ENCODE results near the gene TENM4.

TENM4 gene

DNA sequence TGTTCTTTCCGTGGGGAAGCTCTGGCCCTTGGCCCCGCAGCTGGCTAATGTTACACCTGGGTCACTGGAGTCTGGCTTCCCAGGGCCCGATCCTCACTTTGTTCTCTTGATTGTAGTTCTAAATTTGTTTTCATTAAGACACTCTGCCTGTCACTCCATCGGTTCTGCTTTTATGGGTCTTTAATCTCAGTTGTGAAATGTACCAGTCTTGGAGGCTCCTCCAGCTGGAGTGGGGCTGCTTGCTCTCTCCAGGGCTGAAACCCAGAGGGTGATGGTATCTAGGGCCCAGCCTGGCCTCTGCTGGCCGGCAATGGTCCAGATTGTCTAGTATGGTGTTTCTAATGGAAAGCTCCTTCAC, 352.9 kb downstream of the TENM4 start:
- TF ChIP-seq, protein P1, sequence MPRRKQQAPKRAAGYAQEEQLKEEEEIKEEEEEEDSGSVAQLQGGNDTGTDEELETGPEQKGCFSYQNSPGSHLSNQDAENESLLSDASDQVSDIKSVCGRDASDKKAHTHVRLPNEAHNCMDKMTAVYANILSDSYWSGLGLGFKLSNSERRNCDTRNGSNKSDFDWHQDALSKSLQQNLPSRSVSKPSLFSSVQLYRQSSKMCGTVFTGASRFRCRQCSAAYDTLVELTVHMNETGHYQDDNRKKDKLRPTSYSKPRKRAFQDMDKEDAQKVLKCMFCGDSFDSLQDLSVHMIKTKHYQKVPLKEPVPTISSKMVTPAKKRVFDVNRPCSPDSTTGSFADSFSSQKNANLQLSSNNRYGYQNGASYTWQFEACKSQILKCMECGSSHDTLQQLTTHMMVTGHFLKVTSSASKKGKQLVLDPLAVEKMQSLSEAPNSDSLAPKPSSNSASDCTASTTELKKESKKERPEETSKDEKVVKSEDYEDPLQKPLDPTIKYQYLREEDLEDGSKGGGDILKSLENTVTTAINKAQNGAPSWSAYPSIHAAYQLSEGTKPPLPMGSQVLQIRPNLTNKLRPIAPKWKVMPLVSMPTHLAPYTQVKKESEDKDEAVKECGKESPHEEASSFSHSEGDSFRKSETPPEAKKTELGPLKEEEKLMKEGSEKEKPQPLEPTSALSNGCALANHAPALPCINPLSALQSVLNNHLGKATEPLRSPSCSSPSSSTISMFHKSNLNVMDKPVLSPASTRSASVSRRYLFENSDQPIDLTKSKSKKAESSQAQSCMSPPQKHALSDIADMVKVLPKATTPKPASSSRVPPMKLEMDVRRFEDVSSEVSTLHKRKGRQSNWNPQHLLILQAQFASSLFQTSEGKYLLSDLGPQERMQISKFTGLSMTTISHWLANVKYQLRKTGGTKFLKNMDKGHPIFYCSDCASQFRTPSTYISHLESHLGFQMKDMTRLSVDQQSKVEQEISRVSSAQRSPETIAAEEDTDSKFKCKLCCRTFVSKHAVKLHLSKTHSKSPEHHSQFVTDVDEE (CRISPR knock-in tag; IDR thresholded peaks at IDR 0.05) = no peak
- TF ChIP-seq, protein P2, sequence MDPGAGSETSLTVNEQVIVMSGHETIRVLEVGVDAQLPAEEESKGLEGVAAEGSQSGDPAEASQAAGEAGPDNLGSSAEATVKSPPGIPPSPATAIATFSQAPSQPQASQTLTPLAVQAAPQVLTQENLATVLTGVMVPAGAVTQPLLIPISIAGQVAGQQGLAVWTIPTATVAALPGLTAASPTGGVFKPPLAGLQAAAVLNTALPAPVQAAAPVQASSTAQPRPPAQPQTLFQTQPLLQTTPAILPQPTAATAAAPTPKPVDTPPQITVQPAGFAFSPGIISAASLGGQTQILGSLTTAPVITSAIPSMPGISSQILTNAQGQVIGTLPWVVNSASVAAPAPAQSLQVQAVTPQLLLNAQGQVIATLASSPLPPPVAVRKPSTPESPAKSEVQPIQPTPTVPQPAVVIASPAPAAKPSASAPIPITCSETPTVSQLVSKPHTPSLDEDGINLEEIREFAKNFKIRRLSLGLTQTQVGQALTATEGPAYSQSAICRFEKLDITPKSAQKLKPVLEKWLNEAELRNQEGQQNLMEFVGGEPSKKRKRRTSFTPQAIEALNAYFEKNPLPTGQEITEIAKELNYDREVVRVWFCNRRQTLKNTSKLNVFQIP (CRISPR knock-in tag; IDR thresholded peaks at IDR 0.05; ENCODE audit: borderline replicate concordance, low read depth) = no peak
- TF ChIP-seq OSR1 (CRISPR knock-in tag; IDR thresholded peaks at IDR 0.05) = no peak
- no peak for TF ChIP-seq TOX (CRISPR knock-in tag; IDR thresholded peaks at IDR 0.05; ENCODE audit: borderline replicate concordance)
- TF ChIP-seq ESRRG (CRISPR knock-in tag; IDR thresholded peaks at IDR 0.05) = no peak
- TF ChIP-seq ISL1 (CRISPR knock-in tag; IDR thresholded peaks at IDR 0.05) = no peak
- TF ChIP-seq RARB (CRISPR knock-in tag; IDR thresholded peaks at IDR 0.05) = no peak
- TF ChIP-seq TCF4 (CRISPR knock-in tag; IDR thresholded peaks at IDR 0.05; ENCODE audit: borderline replicate concordance) = no peak
- TF ChIP-seq, protein P3, sequence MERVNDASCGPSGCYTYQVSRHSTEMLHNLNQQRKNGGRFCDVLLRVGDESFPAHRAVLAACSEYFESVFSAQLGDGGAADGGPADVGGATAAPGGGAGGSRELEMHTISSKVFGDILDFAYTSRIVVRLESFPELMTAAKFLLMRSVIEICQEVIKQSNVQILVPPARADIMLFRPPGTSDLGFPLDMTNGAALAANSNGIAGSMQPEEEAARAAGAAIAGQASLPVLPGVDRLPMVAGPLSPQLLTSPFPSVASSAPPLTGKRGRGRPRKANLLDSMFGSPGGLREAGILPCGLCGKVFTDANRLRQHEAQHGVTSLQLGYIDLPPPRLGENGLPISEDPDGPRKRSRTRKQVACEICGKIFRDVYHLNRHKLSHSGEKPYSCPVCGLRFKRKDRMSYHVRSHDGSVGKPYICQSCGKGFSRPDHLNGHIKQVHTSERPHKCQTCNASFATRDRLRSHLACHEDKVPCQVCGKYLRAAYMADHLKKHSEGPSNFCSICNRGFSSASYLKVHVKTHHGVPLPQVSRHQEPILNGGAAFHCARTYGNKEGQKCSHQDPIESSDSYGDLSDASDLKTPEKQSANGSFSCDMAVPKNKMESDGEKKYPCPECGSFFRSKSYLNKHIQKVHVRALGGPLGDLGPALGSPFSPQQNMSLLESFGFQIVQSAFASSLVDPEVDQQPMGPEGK (CRISPR knock-in tag; IDR thresholded peaks at IDR 0.05; ENCODE audit: borderline replicate concordance) = no peak
- TF ChIP-seq, protein P4, sequence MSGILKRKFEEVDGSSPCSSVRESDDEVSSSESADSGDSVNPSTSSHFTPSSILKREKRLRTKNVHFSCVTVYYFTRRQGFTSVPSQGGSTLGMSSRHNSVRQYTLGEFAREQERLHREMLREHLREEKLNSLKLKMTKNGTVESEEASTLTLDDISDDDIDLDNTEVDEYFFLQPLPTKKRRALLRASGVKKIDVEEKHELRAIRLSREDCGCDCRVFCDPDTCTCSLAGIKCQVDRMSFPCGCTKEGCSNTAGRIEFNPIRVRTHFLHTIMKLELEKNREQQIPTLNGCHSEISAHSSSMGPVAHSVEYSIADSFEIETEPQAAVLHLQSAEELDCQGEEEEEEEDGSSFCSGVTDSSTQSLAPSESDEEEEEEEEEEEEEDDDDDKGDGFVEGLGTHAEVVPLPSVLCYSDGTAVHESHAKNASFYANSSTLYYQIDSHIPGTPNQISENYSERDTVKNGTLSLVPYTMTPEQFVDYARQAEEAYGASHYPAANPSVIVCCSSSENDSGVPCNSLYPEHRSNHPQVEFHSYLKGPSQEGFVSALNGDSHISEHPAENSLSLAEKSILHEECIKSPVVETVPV (CRISPR knock-in tag; IDR thresholded peaks at IDR 0.05) = no peak
- no peak for TF ChIP-seq ZC3H10 (CRISPR knock-in tag; IDR thresholded peaks at IDR 0.05)
- TF ChIP-seq PPARA (CRISPR knock-in tag; IDR thresholded peaks at IDR 0.05; ENCODE audit: borderline replicate concordance) = no peak
- TF ChIP-seq CSDC2 (CRISPR knock-in tag; IDR thresholded peaks at IDR 0.05) = no peak
- TF ChIP-seq BACH2 (CRISPR knock-in tag; IDR thresholded peaks at IDR 0.05; ENCODE audit: borderline replicate concordance) = no peak
- no peak for TF ChIP-seq ARNTL (CRISPR knock-in tag; IDR thresholded peaks at IDR 0.05; ENCODE audit: borderline replicate concordance, low read depth)
- no peak for TF ChIP-seq ZFP30 (CRISPR knock-in tag; IDR thresholded peaks at IDR 0.05)
- no peak for TF ChIP-seq GLIS3 (CRISPR knock-in tag; IDR thresholded peaks at IDR 0.05)
- no peak for TF ChIP-seq ZFP3 (CRISPR knock-in tag; IDR thresholded peaks at IDR 0.05)
- TF ChIP-seq SNAI2 (CRISPR knock-in tag; IDR thresholded peaks at IDR 0.05) = no peak

DNA sequence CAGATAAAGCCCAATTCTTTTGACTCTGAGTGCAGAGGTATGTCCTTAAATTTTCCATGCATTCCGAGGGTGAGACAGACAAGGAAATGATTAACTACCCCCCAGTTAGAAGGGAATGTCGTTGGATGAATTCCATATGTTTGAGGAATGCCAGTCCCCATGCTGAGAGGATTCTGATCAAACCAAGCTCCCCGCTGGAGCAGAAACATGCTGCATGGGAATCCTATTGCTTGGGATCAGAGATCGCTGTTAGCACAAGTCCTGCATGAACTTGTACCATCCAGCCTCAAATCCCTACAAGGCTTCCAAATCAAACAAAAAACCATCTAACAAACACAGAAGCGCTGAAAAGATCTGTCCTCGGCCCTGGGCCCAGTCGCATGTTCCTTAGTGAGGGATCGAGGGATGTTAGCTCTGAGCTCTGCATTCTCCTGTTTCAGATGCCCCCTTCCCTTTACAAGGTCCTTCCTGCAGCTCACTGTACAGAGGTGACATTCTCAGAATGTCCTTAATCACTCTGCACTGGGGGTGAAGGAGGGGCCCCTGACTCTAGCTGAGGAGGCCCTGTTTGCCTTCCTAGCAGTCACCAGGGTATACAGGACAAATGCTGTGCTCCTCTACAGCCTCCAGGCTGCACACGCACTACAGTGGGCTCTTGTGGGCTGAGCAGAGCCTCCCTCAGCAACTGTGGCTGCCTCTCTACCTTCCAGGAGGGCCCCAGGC, 353.4 kb downstream of the TENM4 start:
- peak; percentile 86 for ATAC-seq
- peak; percentile 88 for TF ChIP-seq OSR1 (CRISPR knock-in tag; IDR thresholded peaks at IDR 0.05)
- peak; percentile 69; the same call in 1 of the 2 replicates for TF ChIP-seq CSDC2 (CRISPR knock-in tag; IDR thresholded peaks at IDR 0.05)
- no peak for TF ChIP-seq ZNF70 (CRISPR knock-in tag; IDR thresholded peaks at IDR 0.05)
- peak; percentile 10; the same call in 1 of the 2 replicates for TF ChIP-seq TCF4 (CRISPR knock-in tag; IDR thresholded peaks at IDR 0.05; ENCODE audit: borderline replicate concordance)
- peak; percentile 75 for TF ChIP-seq ISL1 (CRISPR knock-in tag; IDR thresholded peaks at IDR 0.05)
- TF ChIP-seq, protein P1 (CRISPR knock-in tag; IDR thresholded peaks at IDR 0.05) = peak; percentile 79; the same call in 1 of the 2 replicates

More for the DNA sequence above, 352.9 kb downstream of the TENM4 start:
- ATAC-seq = peak; percentile 71
